ENCODE measurements around the gene FAM193A.
"Not testable (repeated sequence)": the region's sequence is repeated elsewhere in the genome, so short reads cannot be mapped to it uniquely, and the experiment has no call there.

Gene FAM193A

GRCh38 chr4:2545321-2546013, 9.0 kb downstream of the FAM193A start:
- no peak for DNase-seq (ENCODE audit: low spot score)
- in situ Hi-C loops (cut with MboI; ENCODE audit: low sequenced_read_pairs, unreplicated experiment) = no loop called here
- TF ChIP-seq CTCF (IDR thresholded peaks at IDR 0.05; ENCODE audit: borderline replicate concordance, control extremely low read depth, extremely low read depth, insufficient read depth, missing control alignments) = no peak

- no peak for TF ChIP-seq CTCF (IDR thresholded peaks at IDR 0.05; ENCODE audit: borderline replicate concordance, control extremely low read depth, extremely low read depth, insufficient read depth, missing control alignments)
- no peak for DNase-seq (ENCODE audit: low spot score)
- in situ Hi-C loops (cut with MboI; ENCODE audit: low sequenced_read_pairs, unreplicated experiment) = no loop called here
These were observed 9.9 kb downstream of the FAM193A start for GRCh38 chr4:2546286-2546823.

GRCh38 chr4:2546961-2547691, 10.7 kb downstream of the FAM193A start:
- in situ Hi-C loops (cut with MboI; ENCODE audit: low sequenced_read_pairs, unreplicated experiment) = not testable (repeated sequence)

GRCh38 chr4:2551118-2551517, 14.7 kb downstream of the FAM193A start:
- DNase-seq (ENCODE audit: low spot score) = no peak
- in situ Hi-C loops (cut with MboI; ENCODE audit: low sequenced_read_pairs, unreplicated experiment) = no loop called here
- no peak for TF ChIP-seq CTCF (IDR thresholded peaks at IDR 0.05; ENCODE audit: borderline replicate concordance, control extremely low read depth, extremely low read depth, insufficient read depth, missing control alignments)

More at GRCh38 chr4:2546961-2547691, 10.7 kb downstream of the FAM193A start:
- not testable (repeated sequence) for DNase-seq (ENCODE audit: low spot score)

- no peak for DNase-seq (ENCODE audit: low spot score)
- in situ Hi-C loops (cut with MboI; ENCODE audit: low sequenced_read_pairs, unreplicated experiment) = no loop called here
- no peak for TF ChIP-seq CTCF (IDR thresholded peaks at IDR 0.05; ENCODE audit: borderline replicate concordance, control extremely low read depth, extremely low read depth, insufficient read depth, missing control alignments)
These were observed 16.4 kb downstream of the FAM193A start for GRCh38 chr4:2552806-2553205.

GRCh38 chr4:2558301-2558700, 21.9 kb downstream of the FAM193A start:
- TF ChIP-seq CTCF (IDR thresholded peaks at IDR 0.05; ENCODE audit: borderline replicate concordance, control extremely low read depth, extremely low read depth, insufficient read depth, missing control alignments) = no peak
- in situ Hi-C loops (cut with MboI; ENCODE audit: low sequenced_read_pairs, unreplicated experiment) = no loop called here
- no peak for DNase-seq (ENCODE audit: low spot score)

GRCh38 chr4:2560167-2560566, 23.7 kb downstream of the FAM193A start:
- no peak for DNase-seq (ENCODE audit: low spot score)
- TF ChIP-seq CTCF (IDR thresholded peaks at IDR 0.05; ENCODE audit: borderline replicate concordance, control extremely low read depth, extremely low read depth, insufficient read depth, missing control alignments) = no peak
- in situ Hi-C loops (cut with MboI; ENCODE audit: low sequenced_read_pairs, unreplicated experiment) = no loop called here

Measured in GM13976 (cell line).